HCT116 (cell line): ENCODE results near the gene S100A11. TPM values are rescaled to one million over a fixed set of nuclear protein-coding genes. Genes with fewer than 3 reads are reported as not detected.
A peak's percentile ranks its signal among the peaks of the same experiment; 100 is the strongest.

Experiments used
- ATAC-seq: fragments of 200-7000 bp; cut with Tn5 transposase; 2 replicates; pipeline ENCODE4 v1.9.1; 2020; ENCODE audit warnings: mild to moderate bottlenecking, moderate library complexity
- BruUV-seq: library from RNA; stranded (reverse); fragments of 400-500 nt; replicated peaks from 2 replicates; lab custom pipeline; 2021; lab: Mats Ljungman, UMichigan
- CTCF ChIA-PET: fragments of 300-600 bp; sonication (Branson Sonifier 250); formaldehyde crosslinking; loops from one replicate; lab custom pipeline; 2021; ENCODE audit warnings: antibody characterized with exemption; lab: Charles Lee
- POLR2A ChIA-PET: fragments of 300-600, 350-600 bp; sonication (Branson Sonifier 250); formaldehyde crosslinking; loops from one replicate; lab custom pipeline; 2021; ENCODE audit warnings: antibody characterized with exemption; lab: Charles Lee
- RAD21 ChIA-PET, 2 experiments: fragments of 300-600 bp; sonication (Branson Sonifier 250); formaldehyde crosslinking; loops; one replicate each; lab custom pipeline; 2023; ENCODE audit warnings: low total read pairs in 2 of 2; ENCODE audit not compliant: uncharacterized antibody in 2 of 2, unreplicated experiment in 2 of 2, low non-redundant PET in 1 of 2; lab: Charles Lee
- DNase-seq: peaks from one replicate; pipeline ENCODE4 v3.0.0-alpha.2; 2010; ENCODE audit warnings: low read depth, low spot score
- H2AFZ ChIP-seq: fragments of 200-600 bp; shearing (Covaris generic), sonication (generic); 2 replicates; pipeline ENCODE4 v1.6.1; 2017; ENCODE audit warnings: low read depth, mixed run types, mixed read lengths, antibody characterized with exemption, low read length; ENCODE audit not compliant: poor library complexity, severe bottlenecking
- H3K27ac ChIP-seq: 2 replicates; pipeline ENCODE4 v1.5.1; 2012; ENCODE audit warnings: low read depth, low read length
- H3K27me3 ChIP-seq: fragments of 200-600 bp; sonication (generic); 2 replicates; pipeline ENCODE4 v1.6.1; 2016; ENCODE audit warnings: mixed run types, low read length, mixed read lengths; ENCODE audit not compliant: insufficient read depth
- H3K36me3 ChIP-seq, 2 experiments: fragments of 200-500 bp in 1 of 2; fragments of 200-600 bp in 1 of 2; sonication (Bioruptor generic) in 1 of 2; sonication (generic) in 1 of 2; 2 replicates each; pipeline versions ENCODE4 v1.5.1 to v1.6.1; 2014 to 2016; ENCODE audit warnings: low read length in 2 of 2, inconsistent platforms in 1 of 2, mixed read lengths in 1 of 2, mixed run types in 1 of 2; ENCODE audit not compliant: insufficient read depth in 2 of 2, control insufficient read depth in 1 of 2
- H3K4me1 ChIP-seq, 2 experiments: fragments of 200-600 bp in 1 of 2; sonication (generic) in 1 of 2; 2 replicates each; pipeline versions ENCODE4 v1.5.1 to v1.6.1; 2012 to 2017; ENCODE audit warnings: low read length in 2 of 2, inconsistent platforms in 1 of 2, mild to moderate bottlenecking in 1 of 2, mixed read lengths in 1 of 2, mixed run types in 1 of 2, moderate library complexity in 1 of 2; ENCODE audit not compliant: insufficient read depth in 2 of 2, control insufficient read depth in 1 of 2
- H3K4me2 ChIP-seq: fragments of 200-600 bp; sonication (generic); 2 replicates; pipeline ENCODE4 v1.6.1; 2017; ENCODE audit warnings: mixed run types, low read length, mixed read lengths
- H3K4me3 ChIP-seq, 2 experiments: fragments of 200-600 bp in 1 of 2; sonication (generic) in 1 of 2; replicated peaks in 1 of 2; 2 replicates each; pipeline ENCODE4 v1.5.1; 2011 to 2016; ENCODE audit warnings: low read length in 2 of 2, control low read depth in 1 of 2, low read depth in 1 of 2, mild to moderate bottlenecking in 1 of 2, mixed read lengths in 1 of 2, mixed run types in 1 of 2
- H3K79me2 ChIP-seq: fragments of 200-600 bp; sonication (generic); 2 replicates; pipeline ENCODE4 v1.6.1; 2017; ENCODE audit warnings: mild to moderate bottlenecking, mixed run types, low read length, moderate library complexity, mixed read lengths; ENCODE audit not compliant: insufficient read depth
- H3K9ac ChIP-seq: fragments of 200-600 bp; sonication (generic); 2 replicates; pipeline ENCODE4 v1.6.1; 2016; ENCODE audit warnings: low read length, mixed read lengths
- H3K9me2 ChIP-seq: fragments of 200-600 bp; sonication (generic), shearing (Covaris generic); 2 replicates; pipeline ENCODE4 v1.6.1; 2017; ENCODE audit warnings: mixed run types, mild to moderate bottlenecking, moderate library complexity; ENCODE audit not compliant: insufficient read depth
- H3K9me3 ChIP-seq, 2 experiments: fragments of 200-500 bp in 1 of 2; fragments of 200-600 bp in 1 of 2; sonication (Bioruptor generic) in 1 of 2; sonication (generic) in 1 of 2; 2 replicates each; pipeline ENCODE4 v1.6.1; 2014 to 2017; ENCODE audit warnings: low read length in 2 of 2, mixed read lengths in 2 of 2, inconsistent platforms in 1 of 2, low read depth in 1 of 2, mild to moderate bottlenecking in 1 of 2, mixed run types in 1 of 2, moderate library complexity in 1 of 2; ENCODE audit not compliant: control insufficient read depth in 1 of 2, insufficient read depth in 1 of 2
- H4K20me1 ChIP-seq: fragments of 200-600 bp; sonication (generic), shearing (Covaris generic); 2 replicates; pipeline ENCODE4 v1.6.1; 2017; ENCODE audit warnings: mixed run types, mild to moderate bottlenecking, moderate library complexity; ENCODE audit not compliant: insufficient read depth
- ATF3 ChIP-seq: IDR thresholded peaks from 2 replicates; pipeline ENCODE4 v1.6.1; 2012
- CBX3 ChIP-seq: IDR thresholded peaks from 2 replicates; pipeline ENCODE4 v1.6.1; 2012; ENCODE audit warnings: low read depth
- CTCF ChIP-seq, 3 experiments: fragments of 200-600 bp in 1 of 3; sonication (generic) in 1 of 3; IDR thresholded peaks in 2 of 3; conservative IDR thresholded peaks in 1 of 3; 2 replicates each; pipeline ENCODE4 v1.5.1; 2012 to 2017; ENCODE audit warnings: low read depth in 2 of 3, low read length in 2 of 3, antibody characterized with exemption in 1 of 3, borderline replicate concordance in 1 of 3, control low read depth in 1 of 3, mild to moderate bottlenecking in 1 of 3, mixed read lengths in 1 of 3, mixed run types in 1 of 3, moderate library complexity in 1 of 3; ENCODE audit not compliant: insufficient read depth in 1 of 3
- EGR1 ChIP-seq: IDR thresholded peaks from 2 replicates; pipeline ENCODE4 v1.6.1; 2012; ENCODE audit warnings: low read depth
- EZH2phosphoT487 ChIP-seq: fragments of 200-600 bp; IDR thresholded peaks from 2 replicates; pipeline ENCODE4 v1.6.1; 2018; ENCODE audit warnings: antibody characterized with exemption, borderline replicate concordance
- FOSL1 ChIP-seq: IDR thresholded peaks from 2 replicates; pipeline ENCODE4 v1.6.1; 2012; ENCODE audit warnings: low read depth
- JUND ChIP-seq: IDR thresholded peaks from 2 replicates; pipeline ENCODE4 v1.6.1; 2012
- POLR2A ChIP-seq: IDR thresholded peaks from 2 replicates; pipeline ENCODE4 v1.7.0; 2011; ENCODE audit warnings: borderline replicate concordance; ENCODE audit not compliant: insufficient read depth, insufficient read length; ENCODE audit errors: extremely low read depth
- SIN3A ChIP-seq: IDR thresholded peaks from 2 replicates; pipeline ENCODE4 v1.6.1; 2012; ENCODE audit warnings: low read depth
- SP1 ChIP-seq: IDR thresholded peaks from 2 replicates; pipeline ENCODE4 v1.6.1; 2012; ENCODE audit warnings: low read depth
- SRF ChIP-seq: IDR thresholded peaks from 2 replicates; pipeline ENCODE4 v1.6.1; 2012; ENCODE audit warnings: low read depth
- YY1 ChIP-seq: IDR thresholded peaks from 2 replicates; pipeline ENCODE4 v1.6.1; 2011; ENCODE audit warnings: low read length, low read depth, moderate library complexity, mild to moderate bottlenecking; ENCODE audit not compliant: insufficient replicate concordance; ENCODE audit errors: extremely low read depth
- ZBTB33 ChIP-seq: IDR thresholded peaks from 2 replicates; pipeline ENCODE4 v1.6.1; 2011; ENCODE audit warnings: mild to moderate bottlenecking, low read length, moderate library complexity; ENCODE audit not compliant: insufficient replicate concordance; ENCODE audit errors: extremely low read depth
- ZNF274 ChIP-seq: fragments of 200-500 bp; sonication (Bioruptor generic); IDR thresholded peaks from 2 replicates; pipeline ENCODE4 v1.6.1; 2014; ENCODE audit warnings: mild to moderate bottlenecking, low read depth, low read length, inconsistent platforms
- intact Hi-C: fragments of 100-400 bp; cut with micrococcal nuclease; formaldehyde crosslinking; loops from 2 replicates; pipeline ENCODE4 v1.10.0; 2022
- total RNA-seq: library from RNA; stranded (reverse); gene quantifications from one replicate; pipeline ENCODE4 v1.2.1, GENCODE V29; 2021; ENCODE audit not compliant: unreplicated experiment

S100A11 gene
- total RNA-seq, 1 experiment from 2014 or later, result 229 TPM

GRCh38 chr1:151995774-151996173 is 41.0 kb downstream of the S100A11 start:
- Histone ChIP-seq H3K4me2 (peak overlapping the region; percentile 81; the same call in 1 of the 2 replicates), H3K36me3 (no peaks in the 10 kb centered on the region), H4K20me1 (peaks cover 5% of the 10 kb centered on the region; the same call in 1 of the 2 replicates), H3K4me1 (peaks cover 35 to 58% of the 10 kb centered on the region in 2 experiments), H3K9ac (no peak overlapping the region), H3K27me3 (no peaks in the 10 kb centered on the region), H3K4me3 (no peak overlapping the region), H2AFZ (no peak overlapping the region), H3K9me3 (no peaks in the 10 kb centered on the region), H3K79me2 (peaks cover 25% of the 10 kb centered on the region), H3K9me2 (no peaks in the 10 kb centered on the region), H3K27ac (no peak overlapping the region)
- CTCF ChIA-PET, result interaction anchor here (0.9 to 5.3 kb wide), 6 partner anchors 19 to 107 kb away, joined by 3 to 84 read pairs (median 6); partner anchors contain the start of gene THEM4
- ATAC-seq, result no peak
- no TSS peak for BruUV-seq
- RAD21 ChIA-PET, result interaction anchor here (0.7 to 3.1 kb wide), 6 partner anchors 23 to 61 kb away, joined by 3 to 25 read pairs (median 3); no protein-coding TSS in a partner anchor
- no peak for DNase-seq
- TF ChIP-seq ATF3, result no peak
- no peak for TF ChIP-seq YY1
- TF ChIP-seq CBX3, result no peak
- intact Hi-C loops, result loop anchor here (1.0 kb wide), 1 partner anchor 106 kb away; no protein-coding TSS in a partner anchor
- POLR2A ChIA-PET, result no interaction called here

- ChIA-PET RAD21 (interaction anchor here (1.0 to 3.1 kb wide), 3 partner anchors 22 to 27 kb away, joined by 3 to 25 read pairs (median 11); no protein-coding TSS in a partner anchor), CTCF (interaction anchor here (1.2 to 5.3 kb wide), 4 partner anchors 22 to 86 kb away, joined by 3 to 84 read pairs (median 12); partner anchors contain the start of gene THEM4), POLR2A (interaction anchor here (0.9 to 1.8 kb wide), 4 partner anchors 22 to 87 kb away, joined by 3 to 8 read pairs (median 3); no protein-coding TSS in a partner anchor)
- H3K9me2 ChIP-seq, result no peaks in the 10 kb centered on the region
- peak overlapping the region; percentile 81 for H3K4me2 ChIP-seq
- ATAC-seq (no peak), DNase-seq (peak; percentile 88)
- peak overlapping the region; percentile 47 for H3K9ac ChIP-seq
- H3K4me3 ChIP-seq, result peak overlapping the region in 1 of 2 experiments; percentile 7; a peak in 1 of 4 replicates
- no peaks in the 10 kb centered on the region for H3K36me3 ChIP-seq
- no TSS peak for BruUV-seq
- intact Hi-C loops, result loop anchor here (1.0 kb wide), 1 partner anchor 106 kb away; no protein-coding TSS in a partner anchor
- no peaks in the 10 kb centered on the region for H3K27me3 ChIP-seq
- peaks cover 11% of the 10 kb centered on the region; the same call in 1 of the 2 replicates for H4K20me1 ChIP-seq
- H3K4me1 ChIP-seq, result peaks cover 44 to 66% of the 10 kb centered on the region in 2 experiments
- no peaks in the 10 kb centered on the region for H3K9me3 ChIP-seq
- peaks cover 33% of the 10 kb centered on the region for H3K79me2 ChIP-seq
- peak overlapping the region; percentile 87; the same call in 1 of the 2 replicates for H3K27ac ChIP-seq
- no peak overlapping the region for H2AFZ ChIP-seq
- TF ChIP-seq JUND (peak; percentile 63), SIN3A (peak; percentile 54; the same call in 1 of the 2 replicates), SP1 (peak; percentile 48; the same call in 1 of the 2 replicates), SRF (0 out of 2 replicates have a peak, but pooled peaks have one; percentile 17), CBX3 (no peak), ZBTB33 (no peak), FOSL1 (peak; percentile 64), EGR1 (no peak), EZH2phosphoT487 (no peak), ZNF274 (no peak), POLR2A (no peak), ATF3 (no peak), CTCF (IDR thresholded peaks at IDR 0.05 in 2 of 3, conservative IDR thresholded peaks at IDR 0.05 in 1 of 3; ENCODE audit: borderline replicate concordance in 1 of 3, insufficient read depth in 1 of 3, low read depth in 2 of 3, low read length in 2 of 3) (no peak)
Measured at GRCh38 chr1:151994956-151995355, 41.8 kb downstream of the S100A11 start.
